Retinal pigment epithelial cell (primary cell): Measurements from ENCODE around the gene KLHDC10.
A peak's percentile ranks its signal among the peaks of the same experiment; 100 is the strongest.

Experiments
- DNase-seq: peaks from one replicate; pipeline ENCODE4 v3.0.0-alpha.2; 2010; ENCODE audit warnings: low read depth
- H3K4me3 ChIP-seq: 2 replicates; pipeline ENCODE4 v1.5.1; 2011; ENCODE audit warnings: mild to moderate bottlenecking, low read length, control low read depth, moderate library complexity
- CTCF ChIP-seq: conservative IDR thresholded peaks from 2 replicates; pipeline ENCODE4 v1.5.1; 2011; ENCODE audit warnings: low read depth, low read length, control low read depth, inconsistent platforms

KLHDC10 gene

GRCh38 chr7:130139193-130139960 is 69.0 kb downstream of the KLHDC10 start:
- TF ChIP-seq CTCF = no peak
- H3K4me3 ChIP-seq = no peak overlapping the region
- DNase-seq = no peak

GRCh38 chr7:130140551-130141160 is 70.3 kb downstream of the KLHDC10 start:
- no peak overlapping the region for H3K4me3 ChIP-seq
- DNase-seq = no peak
- no peak for TF ChIP-seq CTCF

- peak; percentile 36 for DNase-seq
- H3K4me3 ChIP-seq = peak overlapping the region; percentile 43
- peak; percentile 10 for TF ChIP-seq CTCF
Measured at GRCh38 chr7:130141161-130141883, 71.0 kb downstream of the KLHDC10 start.

GRCh38 chr7:130141884-130142653 is 71.7 kb downstream of the KLHDC10 start:
- H3K4me3 ChIP-seq = peak overlapping the region; percentile 43
- no peak for DNase-seq
- no peak for TF ChIP-seq CTCF

DNA sequence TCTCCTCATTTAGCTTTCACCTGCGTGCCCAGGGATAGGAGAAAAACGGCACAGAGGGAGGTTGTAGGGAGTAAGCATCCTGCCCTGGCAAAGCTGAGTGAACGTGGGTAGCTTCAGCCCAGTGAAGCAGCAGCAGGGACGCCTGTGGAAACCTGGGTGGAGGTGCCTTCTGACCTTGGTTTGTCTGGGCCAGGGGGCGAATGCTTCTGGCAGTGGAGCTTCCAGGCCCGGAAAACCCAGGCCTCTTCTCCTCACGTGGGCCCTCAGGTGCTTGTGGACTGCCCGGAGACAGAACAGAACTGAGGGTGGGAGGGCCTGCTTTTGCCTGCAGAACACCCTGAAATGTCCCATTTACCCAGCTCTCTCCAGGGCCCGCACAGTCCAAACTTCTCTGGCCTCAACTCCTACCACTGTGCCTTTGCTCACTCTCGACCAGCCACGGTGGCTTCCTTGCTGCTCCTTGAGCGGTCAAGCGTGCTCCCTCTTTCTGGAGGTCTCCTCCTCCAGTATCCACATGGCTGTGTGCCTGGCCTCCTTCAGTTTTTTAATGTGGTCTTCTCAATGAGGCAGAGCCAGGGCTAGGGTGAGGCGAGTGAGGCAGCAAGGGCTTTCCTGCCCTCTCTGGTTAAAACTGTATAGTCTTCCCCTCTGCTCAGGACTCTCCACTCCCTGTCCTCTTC is 72.5 kb downstream of the KLHDC10 start:
- no peak for TF ChIP-seq CTCF
- no peak for DNase-seq
- no peak overlapping the region for H3K4me3 ChIP-seq

GRCh38 chr7:130143334-130143732 is 73.0 kb downstream of the KLHDC10 start:
- no peak for TF ChIP-seq CTCF
- no peak for DNase-seq
- no peak overlapping the region for H3K4me3 ChIP-seq
